Panc1 (cell line): ENCODE measurements around the gene C3orf70. TPM values are rescaled to one million over a fixed set of nuclear protein-coding genes. Genes with fewer than 3 reads are reported as not detected.

ENCODE experiments used
- ATAC-seq: fragments of 200-7000 bp; cut with Tn5 transposase; 2 replicates; pipeline ENCODE4 v1.9.1; 2020; ENCODE audit warnings: mild to moderate bottlenecking, moderate library complexity
- BruUV-seq: library from RNA; stranded (reverse); fragments of 400-500 nt; replicated peaks from 2 replicates; lab custom pipeline; 2021; lab: Mats Ljungman, UMichigan
- CTCF ChIA-PET: fragments of 300-600 bp; sonication (Branson Sonifier 250); formaldehyde crosslinking; loops from one replicate; lab custom pipeline; 2022; ENCODE audit warnings: antibody characterized with exemption; lab: Charles Lee
- POLR2A ChIA-PET: fragments of 300-600 bp; sonication (Branson Sonifier 250); formaldehyde crosslinking; loops from one replicate; lab custom pipeline; 2022; ENCODE audit warnings: antibody characterized with exemption; lab: Charles Lee
- DNase-seq: peaks from one replicate; pipeline ENCODE4 v3.0.0-alpha.2; 2010; ENCODE audit warnings: low read depth, low spot score
- H3K27ac ChIP-seq: 2 replicates; pipeline ENCODE4 v1.5.1; 2011; ENCODE audit warnings: mild to moderate bottlenecking, low read length, inconsistent platforms
- H3K27me3 ChIP-seq: fragments of 200-500 bp; sonication (Bioruptor generic); 2 replicates; pipeline ENCODE4 v1.6.0; 2014; ENCODE audit warnings: low read length, inconsistent platforms; ENCODE audit not compliant: control insufficient read depth, insufficient read depth
- H3K36me3 ChIP-seq: fragments of 200-500 bp; sonication (Bioruptor generic); 2 replicates; pipeline ENCODE4 v1.5.1; 2014; ENCODE audit warnings: inconsistent platforms, mild to moderate bottlenecking, low read length, moderate library complexity; ENCODE audit not compliant: control insufficient read depth, insufficient read depth
- H3K4me1 ChIP-seq: 2 replicates; pipeline ENCODE4 v1.5.1; 2011; ENCODE audit warnings: inconsistent platforms, mild to moderate bottlenecking, low read length, moderate library complexity; ENCODE audit not compliant: control insufficient read depth, insufficient read depth
- H3K4me3 ChIP-seq, 2 experiments: 2 replicates each; pipeline ENCODE4 v1.5.1; 2011 to 2012; ENCODE audit warnings: low read depth in 2 of 2, low read length in 2 of 2, mild to moderate bottlenecking in 2 of 2, inconsistent platforms in 1 of 2, moderate library complexity in 1 of 2
- H3K9me3 ChIP-seq: fragments of 200-500 bp; sonication (Bioruptor generic); 2 replicates; pipeline ENCODE4 v1.5.1; 2014; ENCODE audit warnings: low read depth, mild to moderate bottlenecking, inconsistent platforms, low read length, moderate library complexity; ENCODE audit not compliant: control insufficient read depth, insufficient read depth
- POLR2AphosphoS5 ChIP-seq: IDR thresholded peaks from 2 replicates; pipeline ENCODE4 v1.6.1; 2012; ENCODE audit warnings: mild to moderate bottlenecking, low read depth, low read length, moderate library complexity
- REST ChIP-seq, 2 experiments: IDR thresholded peaks; 2 replicates each; pipeline ENCODE4 v1.6.1; 2011 to 2012; ENCODE audit warnings: low read depth in 2 of 2, control low read depth in 1 of 2, low read length in 1 of 2, mild to moderate bottlenecking in 1 of 2, moderate library complexity in 1 of 2; ENCODE audit not compliant: insufficient read depth in 1 of 2
- SIN3A ChIP-seq: IDR thresholded peaks from 2 replicates; pipeline ENCODE4 v1.6.1; 2012; ENCODE audit warnings: low read depth, mild to moderate bottlenecking, low read length, moderate library complexity, borderline replicate concordance; ENCODE audit not compliant: insufficient read depth
- TCF7L2 ChIP-seq: IDR thresholded peaks from 2 replicates; pipeline ENCODE4 v1.6.1; 2011; ENCODE audit warnings: mild to moderate bottlenecking, low read depth, low read length, inconsistent platforms
- in situ Hi-C: cut with HindIII; loops from 2 replicates; pipeline ENCODE4 v1.10.0; 2016; ENCODE audit warnings: low sequenced_read_pairs, low pct_unique_long_range_greater_than_20kb
- intact Hi-C: fragments of 100-400 bp; cut with micrococcal nuclease; formaldehyde crosslinking; loops from one replicate; pipeline ENCODE4 v1.10.0; 2022; ENCODE audit not compliant: unreplicated experiment
- total RNA-seq: library from RNA; stranded (reverse); gene quantifications from one replicate; pipeline ENCODE4 v1.2.1, GENCODE V29; 2021; ENCODE audit not compliant: unreplicated experiment
- TF ChIP-seq, protein P1 (sequence below): fragments of 450-650 bp; IDR thresholded peaks from 2 replicates; pipeline ENCODE4 v1.5.1; 2017; ENCODE audit warnings: mild to moderate bottlenecking

C3orf70 gene
- total RNA-seq, 1 experiment from 2014 or later = 0.10 TPM

- Histone ChIP-seq H3K9me3 (no peaks in the 10 kb centered on the region), H3K27me3 (no peaks in the 10 kb centered on the region), H3K4me1 (no peaks in the 10 kb centered on the region), H3K27ac (no peak overlapping the region), H3K4me3 (no peak overlapping the region), H3K36me3 (no peaks in the 10 kb centered on the region)
- in situ Hi-C loops = no loop called here
- no peak for DNase-seq
- CTCF ChIA-PET = no interaction called here
- TF ChIP-seq POLR2AphosphoS5 (no peak), TCF7L2 (no peak), SIN3A (no peak), REST (IDR thresholded peaks at IDR 0.05; ENCODE audit: insufficient read depth in 1 of 2, low read depth in 2 of 2, low read length in 1 of 2) (no peak)
- TF ChIP-seq, protein P1, sequence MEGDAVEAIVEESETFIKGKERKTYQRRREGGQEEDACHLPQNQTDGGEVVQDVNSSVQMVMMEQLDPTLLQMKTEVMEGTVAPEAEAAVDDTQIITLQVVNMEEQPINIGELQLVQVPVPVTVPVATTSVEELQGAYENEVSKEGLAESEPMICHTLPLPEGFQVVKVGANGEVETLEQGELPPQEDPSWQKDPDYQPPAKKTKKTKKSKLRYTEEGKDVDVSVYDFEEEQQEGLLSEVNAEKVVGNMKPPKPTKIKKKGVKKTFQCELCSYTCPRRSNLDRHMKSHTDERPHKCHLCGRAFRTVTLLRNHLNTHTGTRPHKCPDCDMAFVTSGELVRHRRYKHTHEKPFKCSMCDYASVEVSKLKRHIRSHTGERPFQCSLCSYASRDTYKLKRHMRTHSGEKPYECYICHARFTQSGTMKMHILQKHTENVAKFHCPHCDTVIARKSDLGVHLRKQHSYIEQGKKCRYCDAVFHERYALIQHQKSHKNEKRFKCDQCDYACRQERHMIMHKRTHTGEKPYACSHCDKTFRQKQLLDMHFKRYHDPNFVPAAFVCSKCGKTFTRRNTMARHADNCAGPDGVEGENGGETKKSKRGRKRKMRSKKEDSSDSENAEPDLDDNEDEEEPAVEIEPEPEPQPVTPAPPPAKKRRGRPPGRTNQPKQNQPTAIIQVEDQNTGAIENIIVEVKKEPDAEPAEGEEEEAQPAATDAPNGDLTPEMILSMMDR = no peak
- intact Hi-C loops = no loop called here
- BruUV-seq = no TSS peak
- POLR2A ChIA-PET = no interaction called here
- ATAC-seq = no peak
Observed at GRCh38 chr3:185059766-185060165, 93.1 kb downstream of the C3orf70 start.

DNA sequence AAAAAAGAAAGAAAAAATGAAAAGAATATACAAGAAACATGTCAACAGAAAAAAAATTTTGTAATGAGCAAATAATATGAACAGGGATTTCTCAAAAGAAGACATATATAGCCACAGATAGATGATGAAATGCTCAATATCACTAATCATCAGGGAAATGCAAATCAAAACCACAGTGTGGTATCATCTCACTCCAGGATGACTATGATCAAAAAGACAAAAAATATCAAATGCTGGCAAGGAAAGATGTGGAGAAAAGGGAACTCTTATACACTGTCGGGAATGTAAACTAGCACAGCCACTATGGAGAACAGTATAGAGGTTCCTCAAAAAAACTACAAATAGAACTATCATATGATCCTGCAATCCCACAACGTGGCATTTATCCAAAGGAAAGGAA is 94.1 kb downstream of the C3orf70 start:
- intact Hi-C loops = no loop called here
- TF ChIP-seq REST (IDR thresholded peaks at IDR 0.05; ENCODE audit: insufficient read depth in 1 of 2, low read depth in 2 of 2, low read length in 1 of 2) (no peak), SIN3A (no peak), TCF7L2 (no peak), POLR2AphosphoS5 (no peak)
- TF ChIP-seq, protein P1 = no peak
- in situ Hi-C loops = no loop called here
- Histone ChIP-seq H3K4me3 (no peak overlapping the region), H3K36me3 (no peaks in the 10 kb centered on the region), H3K27ac (no peak overlapping the region), H3K9me3 (no peaks in the 10 kb centered on the region), H3K4me1 (no peaks in the 10 kb centered on the region), H3K27me3 (no peaks in the 10 kb centered on the region)
- ATAC-seq = no peak
- ChIA-PET POLR2A (no interaction called here), CTCF (no interaction called here)
- DNase-seq = no peak
- BruUV-seq = no TSS peak
